ENCODE data around the gene CDH22.

CDH22 gene

GRCh38 chr20:46298374-46298773 is 9.9 kb downstream of the CDH22 start:
- Histone ChIP-seq H3K4me3 (ENCODE audit: low read depth, low read length) (no peak overlapping the region), H3K27me3 (ENCODE audit: insufficient read depth, low read depth, severe bottlenecking) (no peaks in the 10 kb centered on the region), H3K27ac (no peak overlapping the region), H3K36me3 (no peaks in the 10 kb centered on the region), H3K9me3 (ENCODE audit: severe bottlenecking) (no peaks in the 10 kb centered on the region)
- no peak for TF ChIP-seq CTCF (IDR thresholded peaks at IDR 0.05; ENCODE audit: low read depth, low read length)
- no peak for DNase-seq

- Histone ChIP-seq H3K4me3 (ENCODE audit: low read depth, low read length) (no peak overlapping the region), H3K27ac (no peak overlapping the region), H3K9me3 (ENCODE audit: severe bottlenecking) (no peaks in the 10 kb centered on the region), H3K36me3 (no peaks in the 10 kb centered on the region), H3K27me3 (ENCODE audit: insufficient read depth, low read depth, severe bottlenecking) (no peaks in the 10 kb centered on the region)
- DNase-seq, result no peak
- TF ChIP-seq CTCF (IDR thresholded peaks at IDR 0.05; ENCODE audit: low read depth, low read length), result no peak
Observed at GRCh38 chr20:46296526-46297250, 11.6 kb downstream of the CDH22 start.

- no peak overlapping the region for H3K4me3 ChIP-seq (ENCODE audit: low read depth, low read length)
- H3K27me3 ChIP-seq (ENCODE audit: insufficient read depth, low read depth, severe bottlenecking), result no peaks in the 10 kb centered on the region
Observed at GRCh38 chr20:46293084-46293483, 15.2 kb downstream of the CDH22 start.

GRCh38 chr20:46291401-46291800 is 16.9 kb downstream of the CDH22 start:
- no peak overlapping the region for H3K4me3 ChIP-seq (ENCODE audit: low read depth, low read length)
- H3K27ac ChIP-seq, result peak overlapping the region; percentile 12
- no peak for DNase-seq

More at GRCh38 chr20:46293084-46293483, 15.2 kb downstream of the CDH22 start:
- Histone ChIP-seq H3K9me3 (ENCODE audit: severe bottlenecking) (no peaks in the 10 kb centered on the region), H3K27ac (no peak overlapping the region), H3K36me3 (no peaks in the 10 kb centered on the region)
- no peak for DNase-seq
- TF ChIP-seq CTCF (IDR thresholded peaks at IDR 0.05; ENCODE audit: low read depth, low read length), result no peak

GRCh38 chr20:46289432-46289831 is 18.9 kb downstream of the CDH22 start:
- Histone ChIP-seq H3K27ac (peak overlapping the region; percentile 20; the same call in 1 of the 2 replicates), H3K27me3 (ENCODE audit: insufficient read depth, low read depth, severe bottlenecking) (no peaks in the 10 kb centered on the region), H3K9me3 (ENCODE audit: severe bottlenecking) (no peaks in the 10 kb centered on the region), H3K36me3 (no peaks in the 10 kb centered on the region), H3K4me3 (ENCODE audit: low read depth, low read length) (no peak overlapping the region)
- no peak for DNase-seq
- no peak for TF ChIP-seq CTCF (IDR thresholded peaks at IDR 0.05; ENCODE audit: low read depth, low read length)

More at GRCh38 chr20:46291401-46291800, 16.9 kb downstream of the CDH22 start:
- H3K27me3 ChIP-seq (ENCODE audit: insufficient read depth, low read depth, severe bottlenecking), result no peaks in the 10 kb centered on the region
- H3K9me3 ChIP-seq (ENCODE audit: severe bottlenecking), result no peaks in the 10 kb centered on the region
- no peak for TF ChIP-seq CTCF (IDR thresholded peaks at IDR 0.05; ENCODE audit: low read depth, low read length)
- no peaks in the 10 kb centered on the region for H3K36me3 ChIP-seq

GRCh38 chr20:46286977-46287376 is 21.3 kb downstream of the CDH22 start:
- Histone ChIP-seq H3K27me3 (ENCODE audit: insufficient read depth, low read depth, severe bottlenecking) (no peaks in the 10 kb centered on the region), H3K4me3 (ENCODE audit: low read depth, low read length) (no peak overlapping the region), H3K36me3 (no peaks in the 10 kb centered on the region), H3K27ac (no peak overlapping the region), H3K9me3 (ENCODE audit: severe bottlenecking) (no peaks in the 10 kb centered on the region)
- TF ChIP-seq CTCF (IDR thresholded peaks at IDR 0.05; ENCODE audit: low read depth, low read length), result no peak
- no peak for DNase-seq

Measured in WERI-Rb-1 (cell line).